ENCODE results near the gene SLC13A1. TPM values are rescaled to one million over a fixed set of nuclear protein-coding genes. Genes with fewer than 3 reads are reported as not detected.
"Not testable (repeated sequence)": the region's sequence is repeated elsewhere in the genome, so short reads cannot be mapped to it uniquely, and the experiment has no call there.

SLC13A1 gene
- total RNA-seq, 2 donors from 2014 or later = not detected

GRCh38 chr7:123230603-123231002 is 30.8 kb upstream of the SLC13A1 start:
- H3K9me3 ChIP-seq = no peaks in the 10 kb centered on the region
- no peaks in the 10 kb centered on the region for H3K36me3 ChIP-seq
- DNase-seq (ENCODE audit: low spot score) = no peak
- H3K4me3 ChIP-seq = no peak overlapping the region
- no peak for ATAC-seq (ENCODE audit: insufficient number of reproducible peaks, low FRiP score, low read depth)
- H3K27ac ChIP-seq = no peak overlapping the region
- TF ChIP-seq, protein P1, sequence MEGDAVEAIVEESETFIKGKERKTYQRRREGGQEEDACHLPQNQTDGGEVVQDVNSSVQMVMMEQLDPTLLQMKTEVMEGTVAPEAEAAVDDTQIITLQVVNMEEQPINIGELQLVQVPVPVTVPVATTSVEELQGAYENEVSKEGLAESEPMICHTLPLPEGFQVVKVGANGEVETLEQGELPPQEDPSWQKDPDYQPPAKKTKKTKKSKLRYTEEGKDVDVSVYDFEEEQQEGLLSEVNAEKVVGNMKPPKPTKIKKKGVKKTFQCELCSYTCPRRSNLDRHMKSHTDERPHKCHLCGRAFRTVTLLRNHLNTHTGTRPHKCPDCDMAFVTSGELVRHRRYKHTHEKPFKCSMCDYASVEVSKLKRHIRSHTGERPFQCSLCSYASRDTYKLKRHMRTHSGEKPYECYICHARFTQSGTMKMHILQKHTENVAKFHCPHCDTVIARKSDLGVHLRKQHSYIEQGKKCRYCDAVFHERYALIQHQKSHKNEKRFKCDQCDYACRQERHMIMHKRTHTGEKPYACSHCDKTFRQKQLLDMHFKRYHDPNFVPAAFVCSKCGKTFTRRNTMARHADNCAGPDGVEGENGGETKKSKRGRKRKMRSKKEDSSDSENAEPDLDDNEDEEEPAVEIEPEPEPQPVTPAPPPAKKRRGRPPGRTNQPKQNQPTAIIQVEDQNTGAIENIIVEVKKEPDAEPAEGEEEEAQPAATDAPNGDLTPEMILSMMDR (IDR thresholded peaks at IDR 0.05) = no peak
- no peaks in the 10 kb centered on the region for H3K27me3 ChIP-seq (replicated peaks; ENCODE audit: insufficient read depth)
- no peaks in the 10 kb centered on the region for H3K4me1 ChIP-seq (ENCODE audit: control insufficient read depth in 1 of 2, low read depth in 2 of 2)

GRCh38 chr7:123230147-123230546 is 30.4 kb upstream of the SLC13A1 start:
- Histone ChIP-seq H3K27me3 (replicated peaks; ENCODE audit: insufficient read depth) (no peaks in the 10 kb centered on the region), H3K36me3 (no peaks in the 10 kb centered on the region), H3K4me3 (no peak overlapping the region), H3K27ac (no peak overlapping the region), H3K4me1 (ENCODE audit: control insufficient read depth in 1 of 2, low read depth in 2 of 2) (no peaks in the 10 kb centered on the region), H3K9me3 (no peaks in the 10 kb centered on the region)
- TF ChIP-seq, protein P1 (IDR thresholded peaks at IDR 0.05) = no peak
- DNase-seq (ENCODE audit: low spot score) = no peak
- no peak for ATAC-seq (ENCODE audit: insufficient number of reproducible peaks, low FRiP score, low read depth)

DNA sequence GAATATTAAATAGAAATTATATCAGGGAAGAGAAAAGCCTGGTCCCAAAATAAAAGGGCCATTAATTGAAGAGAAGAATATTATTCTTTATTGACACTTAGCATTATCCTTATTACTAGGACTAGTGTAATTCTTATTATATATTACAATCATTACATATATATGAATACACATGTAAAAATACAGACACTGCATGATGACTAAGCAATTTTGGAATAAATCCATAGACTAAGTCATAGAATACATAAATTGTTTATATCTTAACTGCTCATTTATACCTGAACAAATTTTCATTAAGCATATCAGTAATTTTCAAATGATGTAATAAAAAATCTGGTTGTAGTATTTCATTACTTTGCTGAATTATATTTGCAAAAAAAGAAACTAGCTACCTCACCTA is 29.7 kb upstream of the SLC13A1 start:
- Histone ChIP-seq H3K27ac (no peak overlapping the region), H3K4me1 (ENCODE audit: control insufficient read depth in 1 of 2, low read depth in 2 of 2) (no peaks in the 10 kb centered on the region), H3K9me3 (no peaks in the 10 kb centered on the region), H3K27me3 (replicated peaks; ENCODE audit: insufficient read depth) (no peaks in the 10 kb centered on the region), H3K4me3 (no peak overlapping the region), H3K36me3 (no peaks in the 10 kb centered on the region)
- TF ChIP-seq, protein P1 (IDR thresholded peaks at IDR 0.05) = no peak
- no peak for ATAC-seq (ENCODE audit: insufficient number of reproducible peaks, low FRiP score, low read depth)
- no peak for DNase-seq (ENCODE audit: low spot score)

DNA sequence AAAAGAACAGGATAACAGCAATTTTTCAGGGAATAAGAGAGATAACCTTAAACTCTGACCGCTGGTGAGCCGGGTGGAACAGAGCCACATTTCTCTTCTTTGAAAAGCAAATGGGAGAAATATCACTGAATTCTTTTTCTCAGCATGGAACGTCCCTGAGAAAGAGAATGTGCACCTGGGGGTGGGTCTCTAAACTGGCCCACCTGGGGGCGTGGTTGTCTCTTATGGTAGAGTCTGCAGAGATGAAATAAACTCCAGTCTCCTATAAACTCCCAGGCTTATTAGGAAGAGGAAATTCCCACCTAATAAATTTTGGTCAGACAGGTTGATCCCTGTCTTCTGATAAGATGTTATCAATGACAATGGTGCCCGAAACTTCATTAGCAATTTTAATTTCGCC is 27.9 kb upstream of the SLC13A1 start:
- not testable (repeated sequence) for H3K27ac ChIP-seq; H3K9me3 ChIP-seq; H3K27me3 ChIP-seq (replicated peaks; ENCODE audit: insufficient read depth); DNase-seq (ENCODE audit: low spot score); ATAC-seq (ENCODE audit: insufficient number of reproducible peaks, low FRiP score, low read depth); H3K4me1 ChIP-seq (ENCODE audit: control insufficient read depth in 1 of 2, low read depth in 2 of 2); H3K36me3 ChIP-seq; H3K4me3 ChIP-seq

DNA sequence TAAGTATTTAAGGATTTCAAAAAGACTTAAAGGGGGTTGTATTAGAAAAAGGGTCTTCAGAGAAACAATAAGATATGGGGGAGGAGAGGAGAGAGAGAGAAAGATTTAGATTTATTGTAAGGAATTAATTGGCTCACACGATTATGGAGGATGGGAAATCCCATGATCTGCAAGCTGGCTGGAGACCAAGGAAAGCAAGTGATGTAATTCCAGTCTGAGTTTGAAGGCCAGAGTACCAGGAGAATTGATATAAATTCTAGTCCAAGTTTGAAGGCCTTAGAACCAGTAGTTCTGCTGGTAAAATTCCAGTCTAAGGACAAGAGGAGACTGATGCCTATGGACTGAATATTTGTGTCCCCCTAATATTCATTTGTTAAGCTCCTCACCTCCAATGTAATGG is 20.6 kb upstream of the SLC13A1 start:
- H3K4me3 ChIP-seq = no peak overlapping the region
- H3K36me3 ChIP-seq = no peaks in the 10 kb centered on the region
- no peaks in the 10 kb centered on the region for H3K27me3 ChIP-seq (replicated peaks; ENCODE audit: insufficient read depth)
- DNase-seq (ENCODE audit: low spot score) (no peak), ATAC-seq (ENCODE audit: insufficient number of reproducible peaks, low FRiP score, low read depth) (no peak)
- no peaks in the 10 kb centered on the region for H3K9me3 ChIP-seq
- no peaks in the 10 kb centered on the region for H3K4me1 ChIP-seq (ENCODE audit: control insufficient read depth in 1 of 2, low read depth in 2 of 2)
- H3K27ac ChIP-seq = no peak overlapping the region
- TF ChIP-seq, protein P1 (IDR thresholded peaks at IDR 0.05) = no peak

DNA sequence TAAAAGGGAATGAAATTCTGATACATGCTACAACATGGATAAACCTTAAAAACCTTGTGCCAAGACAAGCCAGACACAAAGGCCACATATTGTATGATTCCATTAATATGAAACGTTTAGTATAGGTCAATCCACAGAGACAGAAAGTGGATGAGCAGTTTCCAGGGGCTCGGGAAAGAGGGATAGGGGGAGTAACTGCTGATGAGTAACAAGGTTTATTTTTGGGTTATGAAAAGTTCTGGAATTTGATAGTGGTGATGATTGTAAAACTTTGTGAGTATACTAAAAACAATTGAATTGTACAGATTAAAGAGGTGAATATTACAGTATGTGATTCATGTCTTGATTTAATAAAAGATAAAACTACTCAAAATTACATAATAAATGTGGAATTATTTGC is 19.1 kb upstream of the SLC13A1 start:
- Histone ChIP-seq H3K36me3 (no peaks in the 10 kb centered on the region), H3K4me1 (ENCODE audit: control insufficient read depth in 1 of 2, low read depth in 2 of 2) (no peaks in the 10 kb centered on the region), H3K4me3 (no peak overlapping the region), H3K27me3 (replicated peaks; ENCODE audit: insufficient read depth) (no peaks in the 10 kb centered on the region), H3K27ac (no peak overlapping the region), H3K9me3 (no peaks in the 10 kb centered on the region)
- ATAC-seq (ENCODE audit: insufficient number of reproducible peaks, low FRiP score, low read depth) (no peak), DNase-seq (ENCODE audit: low spot score) (no peak)
- TF ChIP-seq, protein P1 (IDR thresholded peaks at IDR 0.05) = no peak

All from thoracic aorta (tissue), 2 donors.